C1 segment of cervical spinal cord (tissue), 14 donors: Measurements from ENCODE around the gene GPR32.
"Not testable (repeated sequence)": the region's sequence is repeated elsewhere in the genome, so short reads cannot be mapped to it uniquely, and the experiment has no call there.

ENCODE experiments used
- DNase-seq, 14 donors: peaks; one replicate each; lab custom pipeline; 2025; lab: John Stamatoyannopoulos, UW

The GPR32 gene

DNA sequence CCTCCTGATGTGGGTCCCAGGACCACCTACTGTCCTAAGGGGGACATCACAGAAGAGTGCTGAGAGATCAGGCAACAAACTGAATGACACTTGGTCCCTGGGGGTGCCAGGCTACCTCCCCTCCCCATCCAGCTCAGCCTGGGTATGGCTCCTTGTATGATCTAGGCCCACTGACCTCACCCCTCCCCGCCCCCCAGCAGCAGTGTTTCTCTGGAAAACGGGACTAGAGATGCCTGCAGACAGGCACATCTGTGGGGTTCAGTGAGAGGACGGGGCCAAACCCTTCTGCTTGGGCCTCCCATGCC lies 29.2 kb downstream of the GPR32 start:
- no peak for DNase-seq

DNA sequence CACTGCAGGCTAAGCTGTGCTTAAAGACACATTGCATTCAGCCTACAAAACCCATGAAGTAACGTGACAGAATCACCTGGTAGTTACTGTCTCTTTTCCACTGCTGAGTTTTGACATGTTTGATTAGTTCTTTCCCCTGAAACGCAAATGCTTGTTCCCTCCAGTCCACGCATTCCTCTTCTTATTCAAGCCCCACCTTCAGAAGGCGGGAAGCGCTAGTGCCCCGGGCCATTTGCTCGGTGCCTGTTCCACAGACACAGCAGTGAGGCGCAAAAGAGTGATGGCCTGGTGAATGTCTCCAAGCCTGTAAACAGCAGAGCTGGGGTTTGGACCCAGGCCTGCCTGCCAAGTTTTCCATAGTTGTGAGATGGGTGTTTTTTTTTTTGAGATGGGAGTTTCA lies 30.8 kb downstream of the GPR32 start:
- DNase-seq, result no peak

DNA sequence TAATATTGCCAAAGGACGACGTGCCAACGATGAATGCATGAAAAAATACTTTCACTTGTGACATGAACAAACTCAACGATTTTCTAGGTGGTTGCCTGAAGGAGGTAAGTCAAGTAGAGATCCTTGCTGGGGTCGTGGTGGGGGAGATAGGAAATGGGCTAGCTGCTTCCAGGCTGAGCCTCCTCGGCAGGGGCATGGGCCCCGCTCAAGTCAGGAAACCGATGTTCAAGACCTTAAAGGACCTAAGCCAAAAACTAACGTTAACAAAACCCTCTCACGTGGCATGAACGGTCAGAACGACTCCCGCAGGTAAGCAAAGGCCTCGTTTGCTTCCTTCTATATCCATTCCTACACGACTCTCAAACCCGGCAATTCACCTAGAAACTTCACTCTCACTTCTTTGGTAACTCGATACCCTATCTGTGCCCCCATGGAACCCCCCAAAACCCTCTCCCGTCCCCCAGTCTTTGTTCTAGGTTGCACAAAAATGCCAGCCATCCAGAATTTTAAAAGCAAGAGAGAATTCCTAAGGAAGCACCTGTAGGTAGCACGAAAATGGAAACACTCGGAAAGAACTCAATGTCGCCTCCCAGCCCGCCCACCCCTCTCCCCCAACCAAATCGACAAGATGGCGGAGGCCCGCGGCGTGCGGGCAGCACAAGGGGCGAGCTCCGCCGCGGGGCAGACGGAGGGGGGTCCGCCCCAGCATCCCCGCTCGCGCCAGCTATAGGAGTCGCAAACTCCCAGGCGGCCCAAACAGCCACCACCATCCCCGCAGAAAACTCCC lies 33.6 kb downstream of the GPR32 start:
- no peak for DNase-seq

DNA sequence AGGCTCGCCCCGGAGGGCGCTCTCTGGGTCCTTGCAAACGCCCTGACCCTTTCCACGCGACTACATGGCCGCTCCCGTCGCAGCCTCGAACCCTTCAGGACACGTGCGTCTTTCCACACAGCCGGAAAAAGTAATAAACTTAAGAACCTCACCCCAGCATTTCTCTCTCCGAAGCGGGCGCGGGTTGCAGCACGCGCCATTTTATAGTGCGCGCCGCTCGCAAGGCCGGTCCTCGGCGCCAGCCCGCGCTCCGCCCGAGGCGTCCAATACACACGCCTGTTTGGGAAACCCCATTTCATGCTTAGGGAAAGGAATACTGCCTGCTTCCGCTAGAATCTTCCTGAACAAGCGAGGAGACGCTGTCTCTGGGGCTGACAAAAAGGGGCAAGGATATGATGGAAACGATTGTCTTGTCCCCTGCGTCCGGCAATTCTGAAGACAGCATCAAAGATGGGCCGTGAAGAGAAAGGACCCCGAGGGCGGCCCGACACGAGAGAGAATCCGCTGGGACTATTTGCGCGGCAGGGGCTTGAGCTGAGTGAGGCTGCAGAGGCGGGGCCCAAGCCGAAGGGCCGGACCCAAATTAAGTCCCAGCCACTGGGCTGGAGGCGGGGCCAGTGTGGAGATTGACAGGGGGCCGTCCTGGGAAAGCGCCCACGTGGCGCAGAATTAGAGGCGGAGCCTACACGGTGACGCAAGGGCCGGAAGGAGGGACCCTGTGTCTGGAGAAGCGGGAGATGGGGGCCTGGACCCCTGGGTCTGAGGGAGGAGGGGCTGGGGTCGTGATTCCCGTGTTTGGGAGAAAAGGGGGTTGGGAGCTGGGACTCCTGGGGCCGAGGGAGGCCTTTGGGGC lies 34.4 kb downstream of the GPR32 start:
- peak; percentile 84 to 97 (median 94) for DNase-seq

DNA sequence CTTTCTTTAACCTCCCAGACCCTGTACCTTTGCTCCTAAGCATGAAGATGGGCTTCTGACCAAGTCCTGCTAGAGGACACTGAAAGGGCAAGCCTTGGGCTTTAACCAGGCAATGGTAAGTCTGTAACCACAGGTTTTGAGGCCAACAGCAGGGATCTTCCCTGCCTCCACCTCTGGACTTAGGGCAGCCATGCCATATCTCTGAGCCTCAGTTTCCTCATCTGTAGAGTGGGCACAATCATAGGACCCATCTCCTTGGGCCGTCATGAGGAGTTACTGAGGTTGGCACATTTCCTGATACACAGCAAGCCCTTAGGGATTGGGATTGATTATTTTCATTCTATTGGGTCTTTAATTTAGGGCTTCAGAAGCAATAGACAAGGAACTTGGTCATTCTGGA lies 38.6 kb downstream of the GPR32 start:
- no peak for DNase-seq

DNA sequence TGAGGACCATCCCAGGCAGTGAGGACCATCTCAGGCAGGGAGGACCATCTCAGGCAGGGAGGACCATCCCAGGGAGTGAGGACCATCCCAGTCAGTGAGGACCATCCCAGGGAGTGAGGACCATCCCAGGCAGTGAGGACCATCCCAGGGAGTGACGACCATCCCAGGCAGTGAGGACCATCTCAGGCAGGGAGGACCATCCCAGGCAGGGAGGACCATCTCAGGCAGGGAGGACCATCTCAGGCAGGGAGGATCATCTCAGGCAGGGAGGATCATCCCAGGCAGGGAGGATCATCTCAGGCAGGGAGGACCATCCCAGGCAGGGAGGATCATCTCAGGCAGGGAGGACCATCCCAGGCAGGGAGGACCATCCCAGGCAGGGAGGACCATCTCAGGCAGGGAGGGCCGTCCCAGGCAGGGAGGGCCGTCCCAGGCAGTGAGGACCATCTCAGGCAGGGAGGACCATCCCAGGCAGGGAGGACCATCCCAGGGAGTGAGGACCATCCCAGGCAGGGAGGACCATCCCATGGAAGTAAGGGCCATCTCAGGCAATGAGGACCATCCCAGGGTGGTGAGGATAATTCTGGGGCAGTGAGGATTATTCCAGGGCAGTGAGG lies 41.5 kb downstream of the GPR32 start:
- DNase-seq, result not testable (repeated sequence)

DNA sequence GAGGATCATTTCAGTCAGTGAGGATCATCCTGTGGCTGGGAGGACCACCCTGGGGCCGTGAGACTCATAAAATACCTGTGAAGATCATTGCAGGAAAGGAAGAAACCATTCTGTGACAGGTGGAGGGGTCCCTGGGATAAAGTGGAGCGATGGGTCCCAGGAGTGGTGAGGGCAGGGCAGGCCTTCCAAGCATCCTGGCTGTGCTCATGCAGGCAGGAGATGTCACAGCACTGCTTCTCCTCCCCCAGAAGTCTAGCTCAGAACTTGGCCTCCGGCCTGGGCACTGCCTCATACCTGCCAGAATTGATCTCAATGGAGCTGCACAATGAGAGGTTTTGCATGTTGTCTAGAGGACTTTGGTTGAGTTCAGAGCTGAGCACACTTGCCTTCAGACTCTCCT lies 42.2 kb downstream of the GPR32 start:
- no peak for DNase-seq

DNA sequence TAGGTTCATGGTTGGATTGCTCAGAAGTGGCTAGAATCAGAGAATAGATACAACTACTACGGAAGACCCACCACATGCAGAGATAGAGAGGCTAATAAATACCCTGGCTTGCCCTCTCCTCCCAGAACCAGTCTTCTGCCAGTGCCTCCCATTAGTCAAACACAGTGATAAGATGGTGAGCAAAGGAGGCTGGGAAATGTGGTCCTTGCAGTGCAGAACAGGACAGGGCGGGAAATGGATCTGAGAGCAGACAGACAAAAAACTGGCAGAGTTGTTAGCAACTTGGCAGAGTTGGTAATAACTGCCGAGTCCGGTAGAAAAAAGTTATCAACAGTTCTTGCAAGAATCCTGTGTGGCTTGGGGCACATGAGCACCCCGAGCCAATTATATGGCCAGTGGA lies 44.6 kb downstream of the GPR32 start:
- DNase-seq, result no peak

DNA sequence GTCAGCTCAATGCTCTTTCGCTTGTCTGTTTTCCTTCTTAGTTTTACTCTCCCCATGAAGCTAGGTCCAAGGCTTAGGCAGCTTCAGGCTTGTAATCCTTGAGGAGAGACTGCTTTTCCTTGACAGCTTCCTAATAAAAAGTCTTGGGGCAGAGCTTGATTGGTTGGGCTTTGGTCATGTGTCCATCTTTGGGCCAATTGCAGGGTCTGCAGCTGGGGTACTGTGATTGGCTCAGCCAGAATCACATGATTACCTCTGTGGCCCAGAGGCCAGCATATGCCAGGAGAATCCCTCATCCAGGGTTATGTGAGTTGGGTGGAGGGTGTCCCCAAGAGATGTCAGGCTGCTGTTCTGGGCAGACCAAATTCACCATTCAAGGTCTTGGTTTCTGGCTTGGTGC lies 45.2 kb downstream of the GPR32 start:
- DNase-seq, result no peak

DNA sequence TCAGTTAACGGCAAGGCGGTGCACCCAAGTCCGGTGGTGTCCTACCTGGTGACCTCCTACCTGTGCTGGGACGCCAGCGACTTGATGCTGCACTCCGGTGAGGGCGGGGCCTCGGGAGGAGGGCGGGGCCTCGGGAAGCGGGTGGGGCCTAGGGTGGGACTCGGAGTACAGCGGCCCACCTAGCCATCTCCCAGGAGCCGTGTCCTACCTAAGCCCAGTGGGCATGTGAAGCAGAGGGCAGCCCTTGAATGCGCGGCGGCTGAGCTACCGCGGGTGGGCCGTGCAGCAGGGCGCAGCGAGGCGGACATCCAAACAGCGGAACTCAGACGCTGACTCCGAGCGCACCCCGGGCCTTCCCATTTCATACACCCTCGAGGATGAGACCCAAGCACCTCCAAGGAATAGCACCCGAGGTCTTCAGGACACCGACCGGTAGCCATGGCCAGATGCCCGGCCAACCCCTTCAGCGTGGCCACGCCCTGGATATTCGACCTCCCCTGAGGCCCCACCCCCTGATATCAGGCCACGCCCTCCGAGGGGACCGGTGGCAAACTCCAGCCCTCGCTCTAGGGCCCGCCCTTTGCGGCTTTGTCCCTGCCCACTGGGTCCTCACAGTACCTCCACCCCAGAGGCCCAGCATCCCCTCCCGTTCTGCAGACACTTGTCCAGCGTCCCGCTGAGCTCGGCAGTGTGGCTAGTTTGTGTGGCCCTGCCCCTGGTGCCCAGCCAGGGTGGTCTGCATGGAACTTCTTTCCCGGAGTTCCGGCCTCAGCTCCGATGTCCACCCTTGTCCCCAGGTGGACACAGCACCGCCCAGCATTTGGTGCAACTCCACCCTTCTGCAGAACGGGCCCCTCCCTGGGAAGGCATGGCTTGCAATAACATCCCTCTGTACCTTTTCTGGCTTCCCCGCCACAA lies 47.9 kb downstream of the GPR32 start:
- no peak for DNase-seq

DNA sequence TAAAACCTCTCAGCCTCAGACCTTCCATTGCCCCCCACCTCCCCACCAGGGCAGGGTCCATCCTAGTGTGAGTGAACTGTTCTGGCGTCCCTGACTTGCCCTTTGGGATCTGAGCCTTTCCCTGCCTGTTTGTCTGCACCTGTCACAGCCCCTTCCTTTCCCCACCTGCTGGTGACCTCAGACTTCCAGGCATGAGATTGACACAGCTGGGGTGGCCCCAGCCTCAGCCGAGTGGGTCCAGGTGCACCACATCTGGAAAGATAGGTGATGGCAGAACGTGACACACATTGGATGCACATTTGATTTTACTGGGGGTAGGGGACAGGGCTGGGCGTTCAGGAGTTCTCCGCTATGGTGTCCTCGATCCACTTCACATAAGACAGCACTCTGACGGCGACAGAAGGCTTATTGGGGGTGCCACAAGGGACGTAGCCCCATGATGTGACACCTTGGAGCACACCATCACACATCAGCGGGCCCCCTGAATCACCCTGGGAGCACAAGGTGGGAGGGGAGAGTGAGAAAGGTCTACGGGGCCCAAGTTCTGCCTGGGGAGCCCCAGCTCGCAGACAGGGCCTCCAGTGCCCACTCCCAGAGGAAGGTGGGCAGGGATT lies 48.7 kb downstream of the GPR32 start:
- DNase-seq, result no peak

DNA sequence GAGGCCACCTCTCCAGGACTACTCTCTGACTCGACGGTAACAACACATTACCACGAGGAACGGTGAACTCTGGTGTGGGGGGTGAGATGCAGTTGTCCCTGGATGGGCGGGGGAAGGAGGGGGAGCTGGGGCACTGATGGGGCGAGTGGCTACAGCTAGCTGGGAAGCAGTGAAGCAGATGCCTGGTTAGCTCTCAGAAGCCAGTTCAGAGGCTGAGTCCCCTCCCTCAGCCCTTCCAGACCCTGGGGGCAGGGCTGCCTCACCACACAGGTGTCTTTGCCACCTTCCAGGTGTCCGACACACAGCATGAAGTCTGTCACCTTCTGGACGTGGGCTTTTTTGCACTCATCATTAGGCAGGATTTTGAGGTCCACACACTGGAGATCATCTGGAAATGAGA lies 49.4 kb downstream of the GPR32 start:
- no peak for DNase-seq

DNA sequence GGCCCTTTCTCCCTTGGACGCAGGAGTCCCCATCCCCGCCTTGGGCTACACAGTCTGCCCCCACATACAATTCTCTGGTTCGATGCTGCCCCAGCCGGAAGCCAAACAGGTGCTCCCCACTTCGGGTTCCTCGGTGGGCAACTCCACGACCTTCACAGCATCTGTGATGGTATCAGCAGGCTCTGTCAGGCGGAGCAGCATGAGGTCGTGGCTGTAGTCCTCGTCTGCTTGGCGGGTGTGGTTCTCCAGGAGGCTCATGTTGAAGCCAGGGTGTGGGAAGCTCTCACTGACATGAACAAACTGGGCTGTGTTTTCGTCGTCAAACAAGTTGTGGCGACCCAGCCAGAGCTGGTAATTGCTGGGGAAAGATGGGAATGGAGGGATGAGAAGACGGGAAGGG lies 49.8 kb downstream of the GPR32 start:
- DNase-seq, result no peak

DNA sequence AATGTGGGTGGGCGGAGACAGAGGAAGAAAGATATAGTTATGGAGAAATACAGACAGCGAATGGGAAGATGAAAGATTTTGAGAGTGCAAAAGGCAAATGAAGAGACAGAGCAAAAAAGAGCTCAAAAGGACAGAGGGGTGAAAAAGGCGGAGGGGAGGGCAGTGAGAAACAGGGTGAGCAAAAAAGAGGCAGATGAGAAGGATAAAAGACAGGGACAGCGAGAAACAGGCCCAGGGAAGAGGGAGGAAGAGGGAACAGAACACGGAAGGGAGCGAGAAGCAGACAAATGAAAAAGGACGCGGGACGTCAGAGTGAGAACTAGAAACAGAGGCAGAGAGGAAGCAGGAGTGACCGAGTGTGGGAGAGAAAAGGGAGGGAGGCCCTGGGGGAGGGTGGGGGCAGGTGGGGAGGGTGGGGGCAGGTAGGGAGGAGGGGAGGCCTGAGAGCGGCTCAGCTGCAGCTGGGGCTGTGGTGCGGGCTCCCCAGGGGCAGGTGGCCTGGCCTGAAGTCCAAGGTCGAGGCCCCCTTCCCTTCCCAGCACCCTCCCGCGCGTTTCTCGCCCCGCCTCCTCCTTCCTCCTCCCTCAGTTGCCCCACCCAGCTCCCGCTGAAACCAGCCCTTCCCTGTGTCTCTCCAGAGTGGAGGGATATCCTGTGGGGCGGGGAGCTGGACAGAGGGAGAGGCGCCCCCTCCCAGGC lies 50.4 kb downstream of the GPR32 start:
- no peak for DNase-seq

DNA sequence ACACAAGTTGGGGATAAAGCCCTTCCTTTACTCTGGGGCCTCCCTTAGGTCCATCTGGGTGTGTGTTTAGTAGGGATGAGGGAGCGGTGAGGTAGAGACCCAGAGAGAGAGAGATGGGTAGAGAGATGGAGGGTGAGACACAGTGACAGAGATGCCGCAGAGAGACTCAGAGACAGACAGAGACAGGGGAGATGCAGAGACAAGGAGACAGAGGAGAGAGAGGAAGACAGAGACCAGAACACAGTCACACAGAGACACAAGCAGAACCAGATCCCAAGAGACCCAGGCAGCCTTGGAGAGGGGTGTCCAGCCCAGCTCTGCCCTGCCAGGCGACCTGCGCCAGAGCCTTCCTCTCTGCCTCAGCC lies 51.0 kb downstream of the GPR32 start:
- DNase-seq, result no peak
